IPS DF 6.9 (cell line): ENCODE results near the gene C2orf81.
A peak's percentile ranks its signal among the peaks of the same experiment; 100 is the strongest.
"Not testable (repeated sequence)": the region's sequence is repeated elsewhere in the genome, so short reads cannot be mapped to it uniquely, and the experiment has no call there.

Experiments
- DNase-seq: peaks from one replicate; pipeline ENCODE4 v3.0.0-alpha.2; 2013; ENCODE audit warnings: low read depth, low spot score
- H3K27ac ChIP-seq: one replicate; pipeline ENCODE4 v1.5.1; 2013; ENCODE audit warnings: low read length, control low read depth
- H3K27me3 ChIP-seq: 2 replicates; pipeline ENCODE4 v1.6.1; 2013; ENCODE audit warnings: mild to moderate bottlenecking, low read length; ENCODE audit not compliant: control insufficient read depth, insufficient read depth
- H3K36me3 ChIP-seq: 2 replicates; pipeline ENCODE4 v1.6.1; 2013; ENCODE audit warnings: low read length; ENCODE audit not compliant: control insufficient read depth, insufficient read depth
- H3K4me1 ChIP-seq: 2 replicates; pipeline ENCODE4 v1.6.1; 2013; ENCODE audit warnings: low read length; ENCODE audit not compliant: control insufficient read depth, insufficient read depth
- H3K4me3 ChIP-seq: 2 replicates; pipeline ENCODE4 v1.5.1; 2013; ENCODE audit warnings: mild to moderate bottlenecking, low read length
- H3K9me3 ChIP-seq: 2 replicates; pipeline ENCODE4 v1.6.1; 2013; ENCODE audit warnings: low read length, inconsistent platforms; ENCODE audit not compliant: control insufficient read depth, insufficient read depth
- WGBS: extraction: QIAGEN DNeasy Blood & Tissue Kit; methylation state at CpG from one replicate; pipeline ENCODE4 v1.1.7; 2013; ENCODE audit warnings: mixed read lengths, missing lambda C conversion rate; ENCODE audit not compliant: insufficient read length, insufficient coverage; 5-methylcytosine and 5-hydroxymethylcytosine counted together

Gene C2orf81

DNA sequence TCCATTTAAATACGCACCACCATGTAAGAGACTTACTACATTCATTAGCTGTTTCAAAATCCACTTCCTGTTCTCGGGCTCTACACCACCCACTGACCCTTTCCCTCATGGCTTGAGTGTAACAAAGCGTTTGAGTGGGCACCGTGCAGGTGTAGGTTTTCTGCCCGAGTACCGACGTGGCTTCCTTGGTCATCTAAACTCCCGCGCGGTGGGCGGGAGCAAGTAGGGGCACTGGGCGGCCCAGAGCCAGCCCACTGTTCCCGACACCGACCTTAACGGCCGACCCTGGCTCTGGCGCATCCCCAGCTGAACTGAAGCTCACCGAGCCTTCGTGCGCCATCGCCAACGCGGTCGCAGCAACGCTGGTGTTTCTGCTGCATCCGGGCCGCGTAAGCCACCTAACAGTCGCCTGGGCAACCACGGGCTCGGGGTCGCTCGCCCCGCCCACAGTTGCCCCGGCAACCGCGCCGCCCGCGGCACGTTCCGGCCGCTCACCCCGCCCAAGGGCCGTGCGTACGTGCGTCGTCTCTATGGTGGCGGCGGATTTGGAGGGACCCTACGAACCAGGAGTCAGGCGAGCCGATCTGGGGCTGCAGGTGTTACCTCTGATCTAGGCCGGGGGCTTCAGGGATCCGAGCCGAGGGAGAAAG, at the start of gene C2orf81, which contains the start of gene WDR54:
C2orf81 (minus strand) TSS at position 399 of the 650 bp plus-strand sequence; CDS start at position 340, 59 bp downstream.
WDR54 (plus strand) TSS at position 510 of the 650 bp plus-strand sequence. CDS start 424 bp downstream, outside the sequence.
- Histone ChIP-seq H3K4me3 (peak within 1 kb of the TSS; percentile 53; the same call in 1 of the 2 replicates), H3K27me3 (no peaks in the 10 kb centered on the region), H3K4me1 (no peaks in the 10 kb centered on the region), H3K36me3 (0 out of 2 replicates have a peak, but pooled peaks cover 6% of the 10 kb centered on the region), H3K27ac (no peak within 1 kb of the TSS), H3K9me3 (no peaks in the 10 kb centered on the region)
- DNase-seq, result peak; percentile 79
- WGBS, result no CpG with 5 or more reads among the region's 57 CpGs

DNA sequence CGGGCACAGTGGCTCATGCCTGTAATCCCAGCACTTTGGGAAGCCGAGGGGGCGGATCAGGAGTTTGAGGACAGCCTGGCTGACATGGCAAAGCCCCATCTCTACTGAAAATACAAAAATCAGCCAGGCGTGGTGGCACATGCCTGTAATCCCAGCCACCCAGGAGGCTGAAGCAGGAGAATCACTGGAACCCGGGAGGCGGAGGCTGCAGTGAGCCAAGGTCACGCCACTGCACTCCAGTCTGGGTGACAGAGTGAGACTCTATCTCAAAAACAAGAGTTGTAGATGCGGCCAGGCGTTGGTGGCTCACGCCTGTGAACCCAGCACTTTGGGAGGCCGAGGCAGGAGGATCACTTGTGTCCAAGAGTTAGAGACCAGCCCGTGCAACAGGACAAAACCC, 49.3 kb upstream of the C2orf81 start:
- not testable (repeated sequence) for H3K36me3 ChIP-seq, H3K27me3 ChIP-seq, H3K4me1 ChIP-seq, DNase-seq, H3K9me3 ChIP-seq, H3K4me3 ChIP-seq, H3K27ac ChIP-seq
- WGBS, result no CpG with 5 or more reads among the region's 12 CpGs

- DNase-seq, result no peak
- Histone ChIP-seq H3K36me3 (peaks cover 8% of the 10 kb centered on the region), H3K4me3 (peak overlapping the region; percentile 95; the same call in 1 of the 2 replicates), H3K27ac (no peak overlapping the region), H3K27me3 (no peaks in the 10 kb centered on the region), H3K9me3 (no peaks in the 10 kb centered on the region), H3K4me1 (0 out of 2 replicates have a peak, but pooled peaks cover 2% of the 10 kb centered on the region)
- no CpG with 5 or more reads among the region's 13 CpGs for WGBS
Observed at GRCh38 chr2:74464406-74464805, 43.0 kb upstream of the C2orf81 start.

DNA sequence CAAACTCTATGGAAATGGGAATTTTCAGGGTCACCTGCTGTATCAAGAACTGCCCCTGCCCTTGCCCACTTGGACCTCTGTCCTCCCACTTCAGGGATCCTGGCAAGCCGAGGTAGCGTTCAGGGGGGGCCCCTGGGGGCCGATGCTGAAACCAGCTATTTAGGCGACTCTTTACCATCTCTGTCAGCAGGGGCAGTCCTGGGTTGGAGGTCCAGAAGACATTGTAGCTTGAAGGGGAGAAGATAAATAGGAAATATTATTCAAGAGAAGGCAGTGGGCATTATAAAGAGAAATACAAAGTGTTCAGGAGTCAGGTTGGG, 41.3 kb upstream of the C2orf81 start:
- DNase-seq, result no peak
- peaks cover 8% of the 10 kb centered on the region for H3K36me3 ChIP-seq
- H3K27me3 ChIP-seq, result no peaks in the 10 kb centered on the region
- no peak overlapping the region for H3K4me3 ChIP-seq
- no peaks in the 10 kb centered on the region for H3K9me3 ChIP-seq
- no CpG with 5 or more reads among the region's 4 CpGs for WGBS
- H3K27ac ChIP-seq, result no peak overlapping the region
- H3K4me1 ChIP-seq, result 0 out of 2 replicates have a peak, but pooled peaks cover 2% of the 10 kb centered on the region

DNA sequence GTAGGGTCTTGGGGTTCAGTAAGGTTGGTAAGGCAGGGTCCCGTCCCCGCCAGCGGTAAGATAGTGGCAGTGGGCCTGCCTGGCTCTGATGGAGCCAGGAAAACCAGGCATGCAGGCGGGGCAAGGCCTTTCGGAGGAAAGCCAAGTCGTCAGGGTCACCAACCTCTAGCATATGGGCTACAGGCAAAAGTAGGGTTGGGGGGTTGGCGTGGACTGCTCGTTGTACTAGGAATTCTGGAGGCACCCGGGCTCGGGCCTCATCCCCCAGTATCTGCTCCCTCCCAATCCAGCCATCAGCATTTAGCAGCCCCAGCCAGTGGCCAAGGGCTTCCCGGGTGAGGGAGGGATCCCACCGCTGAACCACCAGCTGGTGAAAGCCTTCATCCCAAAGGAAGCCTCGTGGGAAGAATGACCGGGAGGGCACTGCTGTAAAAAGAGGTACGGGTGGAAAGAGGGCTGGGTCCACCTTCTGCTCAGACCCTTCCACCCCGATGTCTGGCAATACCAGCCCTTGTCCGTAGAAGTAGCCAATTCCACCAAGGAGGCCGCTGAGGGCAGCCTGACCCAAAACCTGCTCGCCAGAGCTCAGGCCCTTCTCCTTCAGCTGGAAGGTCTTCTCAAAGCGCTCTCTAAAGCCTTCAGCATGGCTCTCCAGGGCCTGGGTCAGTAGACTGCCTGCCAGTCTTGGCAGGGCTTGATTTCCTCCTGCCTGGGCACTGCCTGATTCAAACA, 40.8 kb upstream of the C2orf81 start:
- Histone ChIP-seq H3K36me3 (peaks cover 8% of the 10 kb centered on the region), H3K4me3 (no peak overlapping the region), H3K27ac (no peak overlapping the region), H3K27me3 (no peaks in the 10 kb centered on the region), H3K9me3 (no peaks in the 10 kb centered on the region), H3K4me1 (0 out of 2 replicates have a peak, but pooled peaks cover 2% of the 10 kb centered on the region)
- WGBS, result no CpG with 5 or more reads among the region's 20 CpGs
- no peak for DNase-seq

- Histone ChIP-seq H3K4me1 (0 out of 2 replicates have a peak, but pooled peaks cover 2% of the 10 kb centered on the region), H3K4me3 (no peak overlapping the region), H3K27ac (no peak overlapping the region), H3K9me3 (no peaks in the 10 kb centered on the region), H3K36me3 (peaks cover 8% of the 10 kb centered on the region), H3K27me3 (no peaks in the 10 kb centered on the region)
- no CpG with 5 or more reads among the region's 27 CpGs for WGBS
- no peak for DNase-seq
Observed at GRCh38 chr2:74461187-74462053, 40.0 kb upstream of the C2orf81 start.

DNA sequence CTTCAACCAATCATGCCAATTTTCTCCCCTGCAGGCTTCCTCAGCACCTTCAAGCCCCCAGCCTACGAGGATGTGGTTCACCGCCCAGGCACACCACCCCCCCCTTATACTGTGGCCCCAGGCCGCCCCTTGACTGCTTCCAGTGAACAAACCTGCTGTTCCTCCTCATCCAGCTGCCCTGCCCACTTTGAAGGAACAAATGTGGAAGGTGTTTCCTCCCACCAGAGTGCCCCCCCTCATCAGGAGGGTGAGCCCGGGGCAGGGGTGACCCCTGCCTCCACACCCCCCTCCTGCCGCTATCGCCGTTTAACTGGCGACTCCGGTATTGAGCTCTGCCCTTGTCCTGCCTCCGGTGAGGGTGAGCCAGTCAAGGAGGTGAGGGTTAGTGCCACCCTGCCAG, 38.8 kb upstream of the C2orf81 start:
- not testable (repeated sequence) for H3K27me3 ChIP-seq, H3K27ac ChIP-seq, H3K4me3 ChIP-seq, H3K4me1 ChIP-seq, H3K9me3 ChIP-seq, H3K36me3 ChIP-seq, DNase-seq
- no CpG with 5 or more reads among the region's 10 CpGs for WGBS

DNA sequence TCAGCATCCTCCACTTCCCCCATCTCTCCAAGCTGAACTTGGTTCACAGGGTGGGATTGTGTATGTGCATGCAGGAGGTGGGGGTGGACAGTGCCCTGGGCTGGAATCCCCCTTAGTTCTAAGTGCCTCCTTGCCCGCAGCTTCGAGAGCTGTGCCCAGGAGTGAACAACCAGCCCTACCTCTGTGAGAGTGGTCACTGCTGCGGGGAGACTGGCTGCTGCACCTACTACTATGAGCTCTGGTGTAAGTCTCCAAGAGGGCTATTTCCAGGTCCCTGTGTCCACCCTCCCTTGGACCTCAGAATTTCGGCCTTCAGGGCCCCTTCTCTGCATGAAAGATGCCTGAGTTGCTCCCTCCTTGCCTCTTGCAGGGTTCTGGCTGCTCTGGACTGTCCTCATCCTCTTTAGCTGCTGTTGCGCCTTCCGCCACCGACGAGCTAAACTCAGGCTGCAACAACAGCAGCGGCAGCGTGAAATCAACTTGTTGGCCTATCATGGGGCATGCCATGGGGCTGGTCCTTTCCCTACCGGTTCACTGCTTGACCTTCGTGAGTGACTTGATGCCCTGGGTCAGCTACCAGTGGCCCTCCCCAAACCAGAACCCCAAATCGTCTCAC, 38.2 kb upstream of the C2orf81 start:
- not testable (repeated sequence) for H3K4me1 ChIP-seq, H3K27ac ChIP-seq, H3K36me3 ChIP-seq, H3K27me3 ChIP-seq, DNase-seq, H3K9me3 ChIP-seq, H3K4me3 ChIP-seq
- WGBS, result 100% methylated on average over 1 of the region's 13 CpGs

DNA sequence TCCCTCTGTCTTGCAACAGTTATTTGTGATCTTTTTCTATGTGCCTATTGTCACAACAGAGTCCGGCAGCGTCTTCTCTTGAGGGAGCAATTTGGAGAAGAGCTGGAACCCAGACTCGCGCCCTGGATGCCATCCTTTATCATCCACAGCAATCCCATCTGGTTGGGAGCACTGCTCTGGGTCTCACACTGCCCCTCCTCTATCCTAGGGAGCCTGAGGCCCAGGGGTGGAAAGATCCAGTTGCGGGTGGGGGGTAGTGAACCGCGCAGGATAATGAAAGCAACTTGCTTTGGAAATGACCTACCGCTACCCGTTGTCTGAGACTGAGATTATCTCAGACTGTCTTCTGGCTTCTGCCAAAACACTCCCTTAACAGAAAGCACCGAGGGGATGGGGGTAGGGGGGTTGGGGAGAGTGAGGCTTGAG, 37.5 kb upstream of the C2orf81 start:
- H3K27me3 ChIP-seq, result no peaks in the 10 kb centered on the region
- 0 out of 2 replicates have a peak, but pooled peaks cover 2% of the 10 kb centered on the region for H3K4me1 ChIP-seq
- no CpG with 5 or more reads among the region's 10 CpGs for WGBS
- H3K4me3 ChIP-seq, result peak overlapping the region; percentile 77
- H3K36me3 ChIP-seq, result peaks cover 8% of the 10 kb centered on the region
- no peak for DNase-seq
- no peak overlapping the region for H3K27ac ChIP-seq
- H3K9me3 ChIP-seq, result no peaks in the 10 kb centered on the region
